ENCODE measurements around the gene PPP1R16B.

PPP1R16B gene

DNA sequence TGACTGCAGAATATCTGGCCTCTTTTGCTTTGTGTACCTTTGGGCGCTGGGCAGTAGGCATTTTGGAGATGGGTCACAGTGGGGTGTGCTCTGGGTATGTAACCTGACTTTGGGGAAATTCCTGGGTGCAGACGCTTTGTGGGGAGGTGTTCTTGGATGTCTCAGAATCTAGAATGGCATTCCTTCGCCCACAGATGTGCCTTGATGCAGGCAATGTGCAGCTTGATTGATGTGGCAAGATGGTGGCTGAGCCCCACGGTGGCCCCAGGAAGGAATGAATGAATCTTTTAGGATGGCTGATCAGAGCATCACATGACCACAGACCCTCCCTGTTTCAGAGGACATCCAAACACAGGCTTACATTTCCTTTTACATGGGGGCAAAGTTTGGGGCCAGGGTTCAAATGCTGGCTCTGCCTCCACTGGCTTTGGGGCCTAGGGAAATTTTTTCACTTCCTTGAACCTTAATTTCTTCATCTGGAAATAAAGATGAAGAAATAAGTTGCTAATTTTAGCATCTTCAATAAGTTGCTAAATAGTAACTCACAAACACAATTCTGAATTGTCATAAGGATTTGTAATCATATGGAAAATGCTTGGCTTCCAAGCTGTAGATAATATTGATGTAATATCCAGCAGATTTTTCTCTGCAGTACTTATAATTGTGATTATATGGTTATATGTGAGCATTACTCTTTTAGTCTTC is 5.6 kb downstream of the PPP1R16B start:
- TF ChIP-seq, protein P1, sequence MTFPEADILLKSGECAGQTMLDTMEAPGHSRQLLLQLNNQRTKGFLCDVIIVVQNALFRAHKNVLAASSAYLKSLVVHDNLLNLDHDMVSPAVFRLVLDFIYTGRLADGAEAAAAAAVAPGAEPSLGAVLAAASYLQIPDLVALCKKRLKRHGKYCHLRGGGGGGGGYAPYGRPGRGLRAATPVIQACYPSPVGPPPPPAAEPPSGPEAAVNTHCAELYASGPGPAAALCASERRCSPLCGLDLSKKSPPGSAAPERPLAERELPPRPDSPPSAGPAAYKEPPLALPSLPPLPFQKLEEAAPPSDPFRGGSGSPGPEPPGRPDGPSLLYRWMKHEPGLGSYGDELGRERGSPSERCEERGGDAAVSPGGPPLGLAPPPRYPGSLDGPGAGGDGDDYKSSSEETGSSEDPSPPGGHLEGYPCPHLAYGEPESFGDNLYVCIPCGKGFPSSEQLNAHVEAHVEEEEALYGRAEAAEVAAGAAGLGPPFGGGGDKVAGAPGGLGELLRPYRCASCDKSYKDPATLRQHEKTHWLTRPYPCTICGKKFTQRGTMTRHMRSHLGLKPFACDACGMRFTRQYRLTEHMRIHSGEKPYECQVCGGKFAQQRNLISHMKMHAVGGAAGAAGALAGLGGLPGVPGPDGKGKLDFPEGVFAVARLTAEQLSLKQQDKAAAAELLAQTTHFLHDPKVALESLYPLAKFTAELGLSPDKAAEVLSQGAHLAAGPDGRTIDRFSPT (tag by site-specific recombination; IDR thresholded peaks at IDR 0.05) = no peak
- TF ChIP-seq, protein P2, sequence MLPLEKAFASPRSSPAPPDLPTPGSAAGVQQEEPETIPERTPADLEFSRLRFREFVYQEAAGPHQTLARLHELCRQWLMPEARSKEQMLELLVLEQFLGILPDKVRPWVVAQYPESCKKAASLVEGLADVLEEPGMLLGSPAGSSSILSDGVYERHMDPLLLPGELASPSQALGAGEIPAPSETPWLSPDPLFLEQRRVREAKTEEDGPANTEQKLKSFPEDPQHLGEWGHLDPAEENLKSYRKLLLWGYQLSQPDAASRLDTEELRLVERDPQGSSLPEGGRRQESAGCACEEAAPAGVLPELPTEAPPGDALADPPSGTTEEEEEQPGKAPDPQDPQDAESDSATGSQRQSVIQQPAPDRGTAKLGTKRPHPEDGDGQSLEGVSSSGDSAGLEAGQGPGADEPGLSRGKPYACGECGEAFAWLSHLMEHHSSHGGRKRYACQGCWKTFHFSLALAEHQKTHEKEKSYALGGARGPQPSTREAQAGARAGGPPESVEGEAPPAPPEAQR (tag by site-specific recombination; IDR thresholded peaks at IDR 0.05) = no peak
- TF ChIP-seq ZNF37A (tag by site-specific recombination; IDR thresholded peaks at IDR 0.05) (no peak), MZF1 (tag by site-specific recombination; IDR thresholded peaks at IDR 0.05; ENCODE audit: borderline replicate concordance) (no peak), ZNF544 (tag by site-specific recombination; IDR thresholded peaks at IDR 0.05) (no peak), ZBTB20 (tag by site-specific recombination; IDR thresholded peaks at IDR 0.05) (no peak), ZNF555 (tag by site-specific recombination; conservative IDR thresholded peaks at IDR 0.05) (no peak), ZSCAN30 (tag by site-specific recombination; IDR thresholded peaks at IDR 0.05) (no peak), ZNF280C (tag by site-specific recombination; IDR thresholded peaks at IDR 0.05) (no peak)
- TF ChIP-seq, protein P3, sequence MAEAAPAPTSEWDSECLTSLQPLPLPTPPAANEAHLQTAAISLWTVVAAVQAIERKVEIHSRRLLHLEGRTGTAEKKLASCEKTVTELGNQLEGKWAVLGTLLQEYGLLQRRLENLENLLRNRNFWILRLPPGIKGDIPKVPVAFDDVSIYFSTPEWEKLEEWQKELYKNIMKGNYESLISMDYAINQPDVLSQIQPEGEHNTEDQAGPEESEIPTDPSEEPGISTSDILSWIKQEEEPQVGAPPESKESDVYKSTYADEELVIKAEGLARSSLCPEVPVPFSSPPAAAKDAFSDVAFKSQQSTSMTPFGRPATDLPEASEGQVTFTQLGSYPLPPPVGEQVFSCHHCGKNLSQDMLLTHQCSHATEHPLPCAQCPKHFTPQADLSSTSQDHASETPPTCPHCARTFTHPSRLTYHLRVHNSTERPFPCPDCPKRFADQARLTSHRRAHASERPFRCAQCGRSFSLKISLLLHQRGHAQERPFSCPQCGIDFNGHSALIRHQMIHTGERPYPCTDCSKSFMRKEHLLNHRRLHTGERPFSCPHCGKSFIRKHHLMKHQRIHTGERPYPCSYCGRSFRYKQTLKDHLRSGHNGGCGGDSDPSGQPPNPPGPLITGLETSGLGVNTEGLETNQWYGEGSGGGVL (tag by site-specific recombination; IDR thresholded peaks at IDR 0.05) = no peak
- Histone ChIP-seq H3K4me1 (ENCODE audit: control insufficient read depth, insufficient read depth, low read length) (no peaks in the 10 kb centered on the region), H3K27ac (ENCODE audit: extremely low read depth, low read depth, low read length) (no peak overlapping the region), H3K36me3 (ENCODE audit: control insufficient read depth in 2 of 2, insufficient read depth in 1 of 2, low read length in 2 of 2) (no peaks in the 10 kb centered on the region), H3K9me3 (ENCODE audit: control insufficient read depth, insufficient read depth, low read depth, low read length) (no peaks in the 10 kb centered on the region), H3K4me3 (ENCODE audit: low read depth, low read length) (no peak overlapping the region)
- ChIA-PET CTCF (no interaction called here), POLR2A (no interaction called here)

GRCh38 chr20:38811769-38812168 is 6.3 kb downstream of the PPP1R16B start:
- ChIA-PET POLR2A (no interaction called here), CTCF (no interaction called here)
- Histone ChIP-seq H3K36me3 (ENCODE audit: control insufficient read depth in 2 of 2, insufficient read depth in 1 of 2, low read length in 2 of 2) (no peaks in the 10 kb centered on the region), H3K4me1 (ENCODE audit: control insufficient read depth, insufficient read depth, low read length) (no peaks in the 10 kb centered on the region), H3K9me3 (ENCODE audit: control insufficient read depth, insufficient read depth, low read depth, low read length) (no peaks in the 10 kb centered on the region), H3K27ac (ENCODE audit: extremely low read depth, low read depth, low read length) (no peak overlapping the region), H3K4me3 (ENCODE audit: low read depth, low read length) (no peak overlapping the region)
- TF ChIP-seq ZNF26 (tag by site-specific recombination; IDR thresholded peaks at IDR 0.05) = peak; percentile 72
- no peak for TF ChIP-seq ZBTB20 (tag by site-specific recombination; IDR thresholded peaks at IDR 0.05)
- no peak for TF ChIP-seq ZNF623 (tag by site-specific recombination; IDR thresholded peaks at IDR 0.05)
